ENCODE results near the gene PCBP3. TPM values are rescaled to one million over a fixed set of nuclear protein-coding genes. Genes with fewer than 3 reads are reported as not detected.
"Not testable (repeated sequence)": the region's sequence is repeated elsewhere in the genome, so short reads cannot be mapped to it uniquely, and the experiment has no call there.

The PCBP3 gene
- polyA plus RNA-seq, 3 donors = 1.7 to 9.5 (median 2.2) TPM

DNA sequence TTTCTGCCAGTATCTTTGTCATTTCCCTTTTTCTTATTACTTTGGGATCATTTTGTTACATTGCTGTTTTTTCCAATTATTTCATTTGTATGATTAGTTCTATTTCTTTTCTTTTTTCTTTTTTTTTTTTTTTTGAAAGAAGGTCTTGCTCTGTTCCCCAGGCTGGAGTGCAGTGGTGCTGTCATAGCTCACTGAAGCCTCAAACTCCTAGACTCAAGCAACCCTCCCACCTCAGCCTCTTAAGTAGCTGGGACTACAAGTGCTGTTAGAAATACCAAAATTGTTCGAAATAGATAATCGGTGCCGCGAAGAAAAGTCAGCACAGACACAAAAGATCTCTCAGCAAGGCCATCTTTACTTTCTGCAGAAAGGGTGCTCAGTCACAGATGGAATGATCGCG, 311.4 kb downstream of the PCBP3 start:
- no peak overlapping the region for H3K27ac ChIP-seq (ENCODE audit: low read depth, low read length)
- 87 to 95% (median 92%) methylated on average over 6 of the region's 6 CpGs for WGBS, 3 donors

DNA sequence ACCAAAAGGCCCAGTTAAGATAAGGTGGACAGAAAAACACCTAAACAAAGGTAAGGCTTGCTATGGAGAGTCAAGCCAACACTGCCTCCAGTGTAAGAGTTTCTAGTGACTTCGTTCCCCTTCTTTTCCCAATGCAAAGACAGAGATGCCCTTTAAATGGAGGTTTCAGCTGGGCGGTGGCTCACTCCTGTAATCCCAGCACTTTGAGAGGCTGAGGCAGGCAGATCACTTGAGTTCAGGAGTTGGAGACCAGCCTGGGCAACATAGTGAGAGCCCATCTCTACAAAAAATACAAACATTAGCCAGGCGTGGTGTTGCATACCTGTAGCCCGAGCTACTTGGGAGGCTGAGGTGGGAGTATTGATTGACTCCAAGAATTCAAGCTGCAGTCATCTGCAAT, 314.0 kb downstream of the PCBP3 start:
- no peak overlapping the region for H3K27ac ChIP-seq (ENCODE audit: low read depth, low read length)
- WGBS, 3 donors = 73 to 79% (median 77%) methylated on average over 4 of the region's 4 CpGs

- WGBS, 3 donors = 22 to 49% (median 28%) methylated on average over 7 of the region's 7 CpGs
Measured at GRCh38 chr21:45957981-45958600, 314.6 kb downstream of the PCBP3 start.

GRCh38 chr21:45959182-45959581, 315.7 kb downstream of the PCBP3 start:
- H3K27ac ChIP-seq (ENCODE audit: low read depth, low read length) = no peak overlapping the region
- 64 to 75% (median 73%) methylated on average over 5 of the region's 5 CpGs for WGBS, 3 donors

More at GRCh38 chr21:45957981-45958600, 314.6 kb downstream of the PCBP3 start:
- no peak overlapping the region for H3K27ac ChIP-seq (ENCODE audit: low read depth, low read length)

GRCh38 chr21:45959779-45960390, 316.4 kb downstream of the PCBP3 start:
- 70 to 86% (median 83%) methylated on average over 11 of the region's 11 CpGs for WGBS, 3 donors
- H3K27ac ChIP-seq (ENCODE audit: low read depth, low read length) = no peak overlapping the region

GRCh38 chr21:45961408-45961807, 317.9 kb downstream of the PCBP3 start:
- 73 to 81% (median 74%) methylated on average over 2 of the region's 2 CpGs for WGBS, 3 donors
- not testable (repeated sequence) for H3K27ac ChIP-seq (ENCODE audit: low read depth, low read length)

DNA sequence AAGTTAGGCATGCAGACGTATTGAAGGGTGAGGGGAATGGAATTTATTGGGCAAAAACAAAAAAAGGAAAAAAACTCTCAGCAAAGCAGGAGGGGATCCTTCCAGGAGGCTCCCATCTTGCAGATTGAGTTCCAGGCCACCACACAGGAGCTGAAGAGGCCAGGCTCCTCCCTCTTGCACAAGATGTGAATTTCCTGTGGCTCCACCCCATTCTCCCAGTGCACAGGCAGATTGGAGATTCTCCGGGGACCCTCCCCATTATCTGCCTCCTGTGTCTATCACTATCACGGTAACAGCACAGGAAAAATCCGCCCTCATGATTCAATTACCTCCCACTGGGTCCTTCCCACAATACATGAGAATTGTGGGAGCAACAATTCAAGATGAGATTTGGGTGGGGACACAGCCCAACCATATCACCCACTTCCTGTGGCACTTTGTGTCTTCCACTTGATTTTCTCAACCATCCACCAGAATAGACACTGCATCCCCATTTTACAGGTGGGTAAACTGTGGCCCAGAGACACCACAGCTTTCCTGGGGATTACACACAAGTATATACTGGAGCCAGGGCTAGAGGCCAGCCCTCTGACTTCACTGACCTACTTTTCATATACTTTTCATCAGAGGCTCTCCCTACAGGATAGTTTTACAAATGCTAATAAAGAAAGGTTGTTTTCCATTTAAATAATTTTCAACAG, 319.2 kb downstream of the PCBP3 start:
- whole genome bisulfite sequencing, 3 donors = 67 to 75% (median 74%) methylated on average over 4 of the region's 4 CpGs
- no peak overlapping the region for H3K27ac ChIP-seq (ENCODE audit: low read depth, low read length)

DNA sequence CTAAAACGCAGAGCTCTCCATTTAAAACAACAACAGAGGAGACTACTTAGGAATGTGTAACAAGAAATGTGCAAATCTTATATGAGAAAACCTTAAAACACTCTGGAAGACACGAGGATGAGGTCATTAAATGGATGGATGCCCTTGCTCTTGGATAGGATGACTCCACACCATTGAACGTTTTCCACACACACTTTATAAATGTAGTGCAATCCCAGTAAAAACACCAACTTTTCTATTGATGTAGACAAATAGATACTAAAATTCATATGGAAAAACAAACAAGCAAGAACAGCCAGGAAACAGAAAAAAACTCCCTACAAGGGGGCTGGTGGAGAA, 319.7 kb downstream of the PCBP3 start:
- 45 to 53% (median 50%) methylated on average over 3 of the region's 3 CpGs for WGBS, 3 donors
- no peak overlapping the region for H3K27ac ChIP-seq (ENCODE audit: low read depth, low read length)

DNA sequence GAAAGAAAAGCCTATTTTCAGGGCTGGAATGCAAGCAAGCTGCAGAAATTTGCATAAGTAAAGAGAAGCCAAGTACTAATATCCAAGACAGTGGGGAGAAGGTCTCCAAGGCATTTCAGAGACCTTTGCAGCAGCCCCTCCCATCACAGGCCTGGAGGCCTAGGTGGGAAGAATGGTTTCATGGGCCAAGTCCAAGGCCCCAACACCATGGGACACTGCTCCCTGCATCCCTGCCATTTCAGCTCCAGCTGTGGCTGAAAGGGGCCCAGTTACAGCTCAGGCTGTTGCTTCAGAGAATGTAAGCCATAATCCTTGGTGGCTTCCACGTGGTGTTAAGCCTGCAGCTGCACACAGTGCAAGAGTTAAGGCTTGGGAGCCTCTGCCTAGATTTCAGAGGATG, 321.1 kb downstream of the PCBP3 start:
- WGBS, 3 donors = 35 to 38% (median 37%) methylated on average over 1 of the region's 1 CpG
- H3K27ac ChIP-seq (ENCODE audit: low read depth, low read length) = no peak overlapping the region

GRCh38 chr21:45965084-45965809, 321.7 kb downstream of the PCBP3 start:
- H3K27ac ChIP-seq (ENCODE audit: low read depth, low read length) = no peak overlapping the region
- WGBS, 3 donors = 81 to 89% (median 87%) methylated on average over 4 of the region's 4 CpGs

- H3K27ac ChIP-seq (ENCODE audit: low read depth, low read length) = no peak overlapping the region
- 61 to 75% (median 71%) methylated on average over 9 of the region's 9 CpGs for WGBS, 3 donors
Measured at GRCh38 chr21:45966791-45967394, 323.4 kb downstream of the PCBP3 start.

DNA sequence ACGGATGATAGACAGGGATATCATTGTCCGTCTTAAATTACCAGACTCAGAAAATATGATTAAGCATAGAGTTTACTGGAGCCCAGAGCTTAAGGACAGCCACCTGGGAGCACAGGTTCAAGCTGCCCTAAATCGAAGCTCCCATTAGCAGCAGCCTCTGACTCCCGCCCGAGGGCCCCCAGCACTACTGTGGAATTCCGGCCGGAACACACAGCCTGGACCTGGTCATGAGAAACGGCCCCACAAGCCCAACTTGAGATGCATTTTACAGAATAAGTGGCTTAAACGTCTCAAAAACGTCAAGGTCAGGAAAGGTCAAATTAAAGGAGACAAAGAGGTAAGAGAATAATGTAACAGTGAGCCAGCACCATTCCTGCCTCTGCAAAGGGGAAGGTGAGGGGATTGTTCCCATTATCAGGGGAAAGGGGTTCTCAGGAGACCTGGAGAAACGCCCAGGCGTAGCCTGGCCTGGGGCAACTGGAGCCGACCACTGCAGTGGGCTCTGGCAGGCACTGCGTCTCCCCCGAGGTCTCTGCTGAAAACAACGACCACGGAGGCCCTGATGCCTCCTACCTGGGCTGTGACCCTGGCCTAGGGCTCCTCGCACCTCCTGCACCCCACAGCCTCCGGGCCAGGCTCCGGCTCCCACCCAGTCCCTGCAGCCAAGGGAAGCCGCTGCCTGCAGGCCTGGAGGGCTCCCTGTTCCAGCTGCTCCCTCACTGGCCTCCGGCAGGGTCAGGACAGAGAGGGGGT, 326.6 kb downstream of the PCBP3 start:
- H3K27ac ChIP-seq (ENCODE audit: low read depth, low read length) = no peak overlapping the region
- WGBS, 3 donors = 65 to 71% (median 70%) methylated on average over 22 of the region's 22 CpGs

DNA sequence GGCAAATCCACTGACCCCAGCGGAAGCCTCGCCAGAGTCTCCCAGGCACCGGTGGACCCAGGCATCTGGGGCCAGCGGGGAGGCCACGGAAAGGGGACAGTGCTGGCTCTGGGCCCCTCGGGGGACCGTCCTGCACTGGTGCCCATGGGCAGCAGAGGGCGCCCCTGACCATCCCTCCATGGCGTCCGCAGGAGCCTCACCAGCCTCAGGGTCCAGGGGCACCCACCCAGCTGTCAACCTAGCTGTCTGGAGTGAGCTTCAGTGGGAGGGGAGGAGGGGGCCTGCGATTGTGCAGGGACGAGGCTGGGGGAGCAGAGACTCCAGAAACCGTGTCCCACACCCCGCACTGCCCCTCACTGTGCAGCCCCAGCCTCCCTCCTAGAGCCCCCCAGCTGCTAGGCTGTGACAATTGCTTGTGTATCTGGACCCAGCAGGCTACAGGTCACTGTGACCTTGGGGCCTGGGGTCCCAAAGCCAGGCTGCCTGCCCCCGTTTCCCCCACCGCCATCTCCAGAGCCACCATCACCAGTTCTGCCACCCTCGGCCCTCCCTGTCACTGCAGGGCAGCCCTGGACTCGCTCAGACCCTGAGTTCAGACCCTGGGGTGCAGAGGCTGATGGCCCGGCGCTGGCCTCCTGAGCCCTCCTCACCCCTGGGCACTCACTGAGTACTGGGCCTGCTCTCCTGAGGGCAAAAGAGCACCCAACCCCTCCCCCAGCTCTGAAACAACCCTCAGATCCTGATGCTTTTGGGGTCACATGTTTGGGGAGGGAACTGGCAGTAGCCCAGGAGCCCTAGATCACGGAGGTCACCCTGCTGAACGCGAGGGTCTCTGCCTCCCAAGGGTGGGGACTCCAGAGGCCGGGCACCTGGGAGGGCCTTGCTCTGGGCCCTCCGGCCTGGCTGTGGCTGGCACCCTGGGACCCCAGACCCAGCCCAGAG, 327.4 kb downstream of the PCBP3 start:
- no peak overlapping the region for H3K27ac ChIP-seq (ENCODE audit: low read depth, low read length)
- WGBS, 3 donors = 31 to 38% (median 34%) methylated on average over 25 of the region's 25 CpGs

GRCh38 chr21:45971616-45972352, 328.3 kb downstream of the PCBP3 start:
- H3K27ac ChIP-seq (ENCODE audit: low read depth, low read length) = peak overlapping the region; percentile 82
- 45 to 74% (median 51%) methylated on average over 20 of the region's 20 CpGs for WGBS, 3 donors

GRCh38 chr21:45972353-45972715, 328.8 kb downstream of the PCBP3 start:
- 26 to 45% (median 28%) methylated on average over 19 of the region's 19 CpGs for WGBS, 3 donors
- peak overlapping the region; percentile 82 for H3K27ac ChIP-seq (ENCODE audit: low read depth, low read length)

DNA sequence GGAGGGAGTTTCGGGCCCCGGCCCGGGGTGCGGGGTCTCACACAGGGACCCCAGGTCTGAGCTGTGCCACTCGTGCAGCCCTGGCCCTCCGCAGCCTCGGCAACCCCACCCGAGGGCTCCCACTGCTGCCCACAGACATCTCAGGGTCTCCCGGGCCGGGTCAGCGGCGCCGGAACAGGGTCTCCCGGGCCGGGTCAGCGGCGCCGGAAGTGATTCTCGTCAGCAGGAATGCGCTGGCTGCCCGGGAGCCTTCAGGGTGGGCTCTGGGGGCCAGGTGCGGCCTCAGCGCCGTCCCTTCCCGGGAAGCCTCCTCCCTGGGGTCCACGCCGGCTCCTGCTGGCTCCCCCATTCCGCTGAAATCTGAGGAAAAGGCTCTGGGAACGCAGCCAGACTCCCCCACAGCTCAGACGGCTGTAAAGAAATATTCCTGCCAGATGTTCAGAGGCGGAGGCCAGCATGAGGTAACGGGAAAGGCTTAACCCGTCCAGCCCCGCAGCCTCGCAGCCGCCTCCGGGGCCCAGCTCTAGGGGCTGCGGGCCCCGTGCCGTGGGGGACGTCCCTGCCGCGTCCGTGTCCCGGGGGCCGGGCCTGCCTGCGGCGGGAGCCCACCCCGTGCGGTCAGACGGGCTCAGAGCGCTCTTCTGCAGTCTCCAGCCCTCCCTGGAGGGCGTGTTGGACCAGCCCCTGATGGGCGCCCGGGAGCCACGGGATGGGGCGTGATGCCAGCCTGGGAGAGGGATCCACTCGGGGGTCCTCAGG, 329.4 kb downstream of the PCBP3 start:
- peak overlapping the region; percentile 82 for H3K27ac ChIP-seq (ENCODE audit: low read depth, low read length)
- WGBS, 3 donors = 2 to 5% (median 2%) methylated on average over 57 to 58 of the region's 58 CpGs

All from adipose tissue (tissue), 3 donors.